GM19025 (cell line): Measurements from ENCODE around the gene CFAP298.

ENCODE experiments used
- ATAC-seq: cut with Tn5 transposase; IDR thresholded peaks from one replicate; pipeline ENCODE4 v1.9.1; 2021; ENCODE audit warnings: mild to moderate bottlenecking, low read depth, moderate library complexity; ENCODE audit not compliant: unreplicated experiment

CFAP298 gene

DNA sequence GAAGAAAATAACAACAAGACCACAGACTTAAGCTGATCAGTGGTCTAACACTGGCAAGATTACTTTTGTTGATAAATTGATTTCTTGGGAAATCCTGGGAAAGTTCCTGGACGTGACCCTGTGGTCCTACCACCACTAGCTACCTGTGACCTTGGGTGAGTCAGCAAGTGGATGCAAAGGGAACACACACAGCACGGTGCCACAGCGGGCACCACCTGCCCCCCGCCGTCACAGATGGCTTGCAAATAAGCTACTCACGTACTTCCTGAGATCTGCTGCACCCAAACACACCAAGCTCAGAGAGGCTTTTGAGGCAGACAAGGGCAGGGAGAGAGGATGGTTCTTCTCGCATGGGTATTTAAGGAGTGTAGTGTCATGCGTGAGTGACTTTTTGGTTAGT, 12.7 kb downstream of the CFAP298 start:
- no peak for ATAC-seq

DNA sequence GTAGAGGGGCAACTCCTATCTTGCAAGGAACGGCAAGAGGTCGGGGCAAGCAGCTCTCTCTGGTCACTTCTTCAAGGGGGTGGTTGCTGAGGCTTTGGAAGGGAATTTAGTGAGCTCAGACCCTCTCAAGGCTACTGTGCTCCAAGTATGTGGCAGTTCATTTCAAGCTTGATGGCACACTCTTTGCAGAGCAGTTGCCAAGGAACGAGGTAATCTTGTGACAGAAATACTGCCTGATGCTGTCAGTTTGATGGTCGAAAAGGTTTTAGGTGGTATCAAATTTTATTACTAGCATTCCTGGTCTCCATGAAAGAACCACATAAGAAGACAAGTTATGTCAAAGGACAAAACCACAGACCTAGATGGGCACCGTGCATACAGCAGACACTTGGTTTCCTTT, 13.1 kb downstream of the CFAP298 start:
- ATAC-seq: no peak

DNA sequence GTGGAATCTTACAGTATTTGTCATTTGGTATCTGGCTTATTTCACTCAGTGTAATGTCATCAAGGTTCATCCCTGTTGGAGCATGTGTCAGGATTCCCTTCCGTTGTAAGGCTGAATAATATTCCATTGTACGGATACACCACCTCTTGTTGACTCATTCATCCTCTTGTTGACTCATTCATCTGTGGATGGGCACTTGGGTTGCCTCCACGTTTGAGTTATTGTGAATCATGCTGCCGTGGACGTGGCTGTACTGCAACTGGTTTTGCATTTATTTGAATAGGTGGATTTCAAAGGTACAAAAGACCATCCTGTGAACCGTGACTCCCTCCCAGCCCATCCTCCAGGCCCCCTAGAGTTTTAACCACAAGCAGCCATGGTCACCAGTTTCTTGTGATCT, 15.0 kb downstream of the CFAP298 start:
- ATAC-seq: no peak

DNA sequence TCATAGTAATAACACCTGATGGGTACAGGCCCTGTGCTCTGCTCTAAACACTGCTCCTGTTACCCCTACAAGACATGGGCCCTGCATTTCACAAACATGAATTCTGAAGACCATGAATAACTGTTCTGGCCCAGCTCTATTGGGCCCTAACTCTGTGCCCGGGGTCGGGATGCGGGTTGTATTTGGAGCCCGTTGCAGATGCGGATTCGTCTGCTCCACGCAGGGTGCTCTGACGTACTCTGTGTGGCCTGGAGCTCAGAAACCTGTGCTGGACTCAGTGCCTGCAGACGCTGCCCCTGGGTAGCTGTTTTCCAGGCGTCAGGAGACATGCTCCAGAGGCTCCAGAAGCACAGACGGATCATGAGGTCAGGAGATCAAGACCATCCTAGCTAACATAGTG, 16.7 kb downstream of the CFAP298 start:
- no peak for ATAC-seq

DNA sequence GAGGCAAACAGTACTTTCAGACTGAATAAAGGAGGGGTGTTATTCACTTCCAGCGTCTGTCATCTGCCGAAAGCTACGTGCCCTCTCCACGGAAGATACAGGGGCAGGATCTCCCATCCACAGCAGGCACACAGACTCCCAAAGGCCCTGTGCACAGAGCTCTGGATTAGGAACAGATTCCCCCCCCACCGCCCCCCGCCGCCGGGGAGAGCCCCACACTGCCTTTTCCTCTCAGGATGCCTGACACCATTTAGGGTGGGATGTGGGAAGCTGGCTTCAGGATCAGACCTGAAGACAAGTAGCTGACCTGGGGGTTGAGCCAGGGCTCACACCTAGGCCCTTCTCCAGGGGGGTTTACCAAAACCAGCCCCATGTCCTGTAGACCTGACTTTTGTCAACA, 18.5 kb downstream of the CFAP298 start:
- no peak for ATAC-seq

DNA sequence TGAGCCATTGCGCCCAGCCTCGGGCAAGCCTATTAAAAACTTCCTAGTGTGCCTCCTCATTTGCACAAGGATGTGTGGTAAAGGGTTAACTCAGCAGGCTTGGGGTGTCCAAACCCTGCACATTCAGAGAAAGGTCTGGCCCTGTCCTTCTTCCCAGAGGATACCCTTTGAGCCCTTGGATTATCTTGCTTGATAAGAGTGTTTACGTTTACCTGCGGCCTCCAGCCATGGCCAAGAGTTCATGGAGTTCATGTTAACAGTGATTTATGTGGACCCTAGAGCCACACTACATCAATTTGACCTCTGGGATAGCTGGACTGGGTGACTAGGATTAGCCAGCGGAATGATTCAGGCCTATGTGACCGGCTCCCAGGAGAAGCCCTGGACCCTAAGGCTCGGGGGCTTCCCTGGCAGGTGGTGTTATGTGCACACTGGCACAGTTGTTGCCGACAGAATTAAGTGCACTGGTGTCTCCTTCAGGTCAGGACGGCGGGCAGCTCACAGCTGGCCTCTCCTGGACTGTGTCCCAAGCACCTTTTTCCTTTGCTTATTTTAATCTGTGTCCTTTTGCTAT, 19.2 kb downstream of the CFAP298 start:
- no peak for ATAC-seq

DNA sequence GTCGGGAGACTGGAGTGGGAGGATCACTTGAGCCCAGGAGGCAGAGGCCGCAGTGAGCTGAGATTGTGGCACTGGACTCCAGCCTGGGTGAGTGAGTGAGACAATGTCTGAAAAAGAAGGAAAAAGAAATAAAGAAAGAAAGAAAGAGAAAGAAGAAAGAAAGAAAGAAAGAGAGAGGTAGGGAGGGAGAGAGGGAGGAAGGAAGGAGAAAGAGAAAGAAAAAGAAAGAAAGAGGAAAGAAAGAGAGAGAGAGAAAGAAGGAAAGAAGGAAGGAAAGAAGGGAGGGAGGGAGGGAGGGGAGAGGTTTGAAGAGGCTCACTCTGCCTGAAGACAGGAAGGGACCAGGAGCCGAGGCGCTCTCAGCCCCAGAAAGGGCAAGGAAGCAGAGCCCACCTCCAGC, 22.0 kb downstream of the CFAP298 start:
- ATAC-seq: no peak

DNA sequence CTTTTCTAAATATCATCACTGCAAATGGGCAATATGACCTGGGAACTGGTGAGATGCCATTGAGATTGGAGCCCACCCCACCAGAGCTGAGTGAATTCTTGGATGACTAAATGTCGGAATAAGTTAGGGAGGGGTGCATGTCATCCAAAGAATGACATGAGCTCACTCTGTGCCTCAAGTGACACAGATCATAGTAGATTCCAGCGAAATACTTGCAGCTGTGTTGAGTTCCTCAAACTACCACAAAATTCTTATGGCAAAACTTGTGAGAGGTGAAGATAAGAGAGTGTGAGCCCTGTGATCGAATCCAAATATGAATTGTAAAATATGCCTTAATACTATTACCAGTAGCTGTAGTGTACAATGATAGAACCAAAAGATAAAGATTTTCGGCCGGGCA, 24.5 kb downstream of the CFAP298 start:
- ATAC-seq: no peak

DNA sequence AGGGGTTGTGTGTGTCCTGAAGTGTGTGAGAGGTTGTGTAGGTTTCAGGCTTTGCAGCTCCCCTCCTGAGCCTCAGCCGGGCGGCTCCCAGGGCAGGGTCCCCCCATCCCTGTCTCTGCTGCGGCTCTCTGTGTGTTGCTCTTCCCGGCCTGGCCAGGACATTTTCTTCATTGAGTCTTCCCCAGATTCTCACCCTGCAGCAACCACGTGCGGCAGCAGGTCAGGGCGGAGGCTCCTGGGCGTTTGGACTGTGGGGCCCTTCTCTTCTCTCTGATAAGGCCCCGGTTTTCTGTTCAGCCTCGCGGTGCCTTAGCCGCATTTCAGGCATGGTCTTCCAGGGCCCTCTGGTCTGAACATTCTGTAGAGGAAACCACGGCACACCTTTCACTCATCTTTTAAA, 25.1 kb downstream of the CFAP298 start:
- ATAC-seq: no peak

DNA sequence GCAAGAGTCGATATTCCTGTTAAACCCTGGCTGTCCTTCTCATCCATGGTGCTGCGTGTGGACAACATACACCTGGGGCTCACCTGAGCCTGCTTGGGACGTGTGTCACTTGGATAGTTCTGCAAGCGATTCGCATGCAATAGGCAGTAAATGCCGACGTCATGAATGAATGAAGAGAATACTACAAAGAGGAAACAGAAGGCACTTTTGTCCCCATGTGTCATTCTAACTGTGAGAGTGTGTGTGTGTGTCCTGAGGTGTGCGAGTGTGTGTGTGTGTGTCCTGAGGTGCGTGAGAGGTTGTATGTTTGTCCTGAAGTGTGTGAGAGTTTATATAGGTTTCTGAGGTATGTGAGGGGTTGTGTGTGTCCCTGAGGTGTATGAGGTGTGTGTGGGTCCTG, 26.2 kb downstream of the CFAP298 start:
- no peak for ATAC-seq

DNA sequence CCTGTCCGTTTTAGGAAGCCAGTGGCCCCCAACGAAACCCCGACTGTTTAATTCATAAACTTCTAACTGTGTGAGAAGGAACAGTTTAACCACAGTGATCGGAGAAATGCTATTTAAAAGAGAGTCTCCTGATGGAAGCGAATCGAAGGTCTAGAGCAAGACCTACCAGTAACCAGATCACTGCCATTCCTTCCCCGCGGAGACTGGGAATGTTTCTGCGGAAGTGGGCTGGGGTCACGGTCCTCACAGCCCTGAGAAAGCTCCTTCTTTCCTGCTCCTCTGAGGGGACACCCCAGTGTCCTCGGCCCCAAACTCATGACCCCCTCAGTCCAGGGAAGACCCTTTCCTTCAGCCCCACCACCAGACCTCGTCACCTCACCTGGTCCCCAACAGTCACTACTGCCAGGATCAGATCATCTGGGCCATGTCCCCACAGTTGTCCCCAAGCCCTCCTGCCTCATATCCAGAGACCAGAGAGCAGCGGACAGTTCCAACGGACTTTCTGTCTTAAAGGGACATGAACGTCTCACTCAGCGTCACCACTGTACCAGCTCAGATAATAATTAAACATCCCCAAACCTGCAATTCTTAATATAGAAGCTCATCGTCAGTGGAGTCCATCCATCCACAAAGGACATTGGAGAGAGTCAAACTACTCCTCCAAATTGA, 27.0 kb downstream of the CFAP298 start, which contains the start of gene TCP10L:
TCP10L (minus strand) TSS at position 482 of the 669 bp plus-strand sequence. CDS start 1,219 bp downstream, outside the sequence.
- no peak for ATAC-seq

DNA sequence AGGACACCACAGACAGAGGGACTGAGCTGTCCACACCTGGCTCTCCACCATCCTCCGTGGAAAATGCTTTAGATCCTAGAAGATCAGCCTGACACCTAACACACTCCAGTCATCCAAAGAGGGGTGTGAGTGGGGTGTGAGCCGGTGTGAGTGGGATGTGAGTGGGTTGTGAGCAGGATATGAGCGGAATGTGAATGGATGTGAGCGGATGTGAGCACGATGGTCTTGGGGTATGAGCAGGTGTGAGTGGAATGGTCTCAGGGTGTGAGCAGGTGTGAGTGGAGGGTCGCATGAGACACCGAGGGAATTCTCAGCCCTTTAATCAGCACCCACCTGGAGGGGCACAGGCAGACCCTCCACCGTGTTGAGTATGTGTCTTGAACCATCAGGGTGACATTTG, 27.7 kb downstream of the CFAP298 start:
- ATAC-seq: no peak

DNA sequence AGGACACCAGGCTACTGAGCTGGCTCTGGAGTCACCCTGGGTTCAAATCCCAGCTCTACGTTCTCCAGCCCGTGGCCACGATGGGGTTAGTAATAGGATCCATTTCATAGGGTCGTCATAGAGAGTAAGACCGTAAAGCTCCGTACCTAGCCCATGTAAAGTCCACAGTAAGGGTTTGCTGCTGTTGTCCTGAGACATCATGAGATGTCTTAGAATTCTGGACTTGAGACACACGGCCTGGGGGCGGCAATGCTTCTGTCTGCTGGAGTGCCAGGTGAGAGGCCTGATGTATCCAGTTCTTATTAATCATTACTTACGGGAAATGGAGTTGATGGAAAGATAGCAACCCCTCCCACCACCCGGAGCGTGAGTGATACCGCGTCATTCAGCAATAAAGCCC, 30.4 kb downstream of the CFAP298 start:
- ATAC-seq: no peak

DNA sequence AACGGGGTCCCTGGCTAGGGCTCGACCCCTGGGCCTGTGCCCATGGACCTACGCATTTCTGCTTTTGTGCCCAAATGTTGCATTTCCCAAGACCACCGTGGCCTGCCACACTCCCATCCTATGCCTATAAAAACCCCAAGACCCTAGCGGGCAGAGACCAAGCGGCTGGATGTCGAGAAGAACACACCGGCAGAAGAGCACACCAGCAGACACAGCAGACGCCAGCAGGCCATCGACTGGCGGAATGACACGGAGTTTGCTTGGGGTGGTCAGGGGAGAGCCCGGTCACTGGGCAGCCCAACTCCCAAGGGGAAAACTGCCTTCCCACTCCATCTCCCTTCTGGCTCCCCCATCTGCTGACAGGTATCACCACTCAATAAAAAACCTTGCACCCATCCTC, 31.2 kb downstream of the CFAP298 start:
- no peak for ATAC-seq

DNA sequence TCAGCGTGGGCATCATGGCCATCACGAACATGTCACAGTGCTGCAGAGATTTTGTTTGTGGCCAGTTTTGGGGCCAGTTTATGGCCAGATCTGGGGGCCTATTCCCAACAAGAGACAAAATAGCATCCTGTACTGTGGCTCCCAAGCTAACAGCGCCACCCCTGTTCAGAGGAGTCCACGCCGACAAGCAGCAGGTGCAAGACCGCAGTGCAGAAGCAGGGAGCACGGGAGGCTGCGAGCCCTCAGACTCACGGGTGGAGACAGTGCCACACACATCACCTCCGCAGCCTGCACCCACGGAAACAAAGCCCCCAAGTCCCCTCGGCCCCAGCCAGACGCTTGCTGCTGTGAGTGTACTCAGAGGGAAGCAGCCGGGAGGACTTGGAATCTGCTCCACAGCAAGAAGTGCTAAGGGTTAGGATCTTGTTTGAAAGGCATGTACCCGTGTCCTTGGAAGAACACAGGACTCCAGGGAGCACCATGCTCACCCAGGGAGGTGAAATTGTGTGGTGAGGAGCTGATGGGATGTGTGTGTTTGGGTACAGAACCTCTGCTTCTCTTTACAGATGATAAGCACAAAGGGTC, 34.0 kb downstream of the CFAP298 start:
- no peak for ATAC-seq

DNA sequence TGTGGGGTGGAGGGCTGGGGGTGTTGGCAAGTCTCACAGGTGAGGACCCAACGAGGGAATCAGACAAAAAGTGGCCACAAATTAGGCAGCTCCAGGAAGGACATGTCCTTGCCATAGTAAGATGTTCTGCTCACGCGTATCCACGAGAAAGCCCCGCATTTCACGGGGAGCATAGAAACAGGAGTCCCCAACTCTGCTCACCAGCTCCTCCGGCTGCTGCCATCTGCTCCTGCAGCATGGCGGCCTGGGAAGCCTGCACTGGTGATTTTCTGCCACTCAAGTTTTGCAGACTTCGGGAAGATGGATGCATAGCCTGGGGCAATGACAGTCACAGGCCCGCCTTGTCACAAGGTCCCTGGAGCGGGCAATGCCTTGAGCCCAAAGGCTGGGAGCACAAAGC, 36.2 kb downstream of the CFAP298 start:
- ATAC-seq: no peak

DNA sequence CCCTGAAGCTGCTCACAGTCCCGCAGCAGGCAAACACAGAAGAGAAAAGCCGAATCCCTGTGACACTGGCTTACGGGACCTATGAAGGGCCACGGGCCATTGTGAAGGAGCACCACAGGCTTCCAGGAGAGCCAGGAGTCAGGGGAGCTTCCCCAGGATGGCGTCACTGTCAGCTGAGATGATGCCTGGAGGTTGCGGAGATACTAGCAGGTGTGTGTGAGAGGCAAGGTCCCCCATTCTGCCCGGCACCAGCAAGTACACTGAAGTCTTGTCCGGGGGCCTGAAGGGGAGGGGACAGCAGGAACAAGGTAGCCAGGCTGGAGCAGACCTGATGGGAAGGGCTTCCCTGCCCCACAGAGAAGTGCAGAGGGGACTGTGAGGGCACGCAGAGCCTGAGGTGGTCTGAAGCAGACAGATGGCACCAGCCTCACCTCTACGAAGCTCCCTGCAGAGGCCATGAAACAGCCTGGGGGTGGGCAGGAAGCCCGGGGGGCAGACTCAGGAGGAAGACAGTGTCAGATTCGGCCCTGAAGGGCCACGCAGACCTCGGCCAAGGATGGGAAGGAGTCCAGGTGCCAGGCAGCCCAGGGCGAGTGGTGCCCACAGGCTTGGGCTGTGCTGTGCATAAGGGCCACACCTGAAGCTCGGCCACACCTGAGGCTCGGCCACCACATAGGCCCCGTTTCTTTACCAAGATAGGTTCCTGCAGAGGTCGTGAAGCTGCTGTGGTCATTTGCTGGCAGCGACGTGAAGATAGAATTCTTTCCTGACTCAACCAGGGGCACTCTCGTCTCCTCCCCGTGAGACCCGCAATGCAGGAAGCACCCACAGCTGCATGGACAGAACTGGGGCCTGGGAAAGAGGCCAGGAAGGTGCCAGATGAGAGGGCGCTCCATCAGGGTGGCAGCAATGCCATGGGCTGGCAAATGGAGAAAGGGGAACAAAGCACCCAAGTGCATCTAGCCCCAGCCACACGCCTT, 36.9 kb downstream of the CFAP298 start:
- no peak for ATAC-seq

DNA sequence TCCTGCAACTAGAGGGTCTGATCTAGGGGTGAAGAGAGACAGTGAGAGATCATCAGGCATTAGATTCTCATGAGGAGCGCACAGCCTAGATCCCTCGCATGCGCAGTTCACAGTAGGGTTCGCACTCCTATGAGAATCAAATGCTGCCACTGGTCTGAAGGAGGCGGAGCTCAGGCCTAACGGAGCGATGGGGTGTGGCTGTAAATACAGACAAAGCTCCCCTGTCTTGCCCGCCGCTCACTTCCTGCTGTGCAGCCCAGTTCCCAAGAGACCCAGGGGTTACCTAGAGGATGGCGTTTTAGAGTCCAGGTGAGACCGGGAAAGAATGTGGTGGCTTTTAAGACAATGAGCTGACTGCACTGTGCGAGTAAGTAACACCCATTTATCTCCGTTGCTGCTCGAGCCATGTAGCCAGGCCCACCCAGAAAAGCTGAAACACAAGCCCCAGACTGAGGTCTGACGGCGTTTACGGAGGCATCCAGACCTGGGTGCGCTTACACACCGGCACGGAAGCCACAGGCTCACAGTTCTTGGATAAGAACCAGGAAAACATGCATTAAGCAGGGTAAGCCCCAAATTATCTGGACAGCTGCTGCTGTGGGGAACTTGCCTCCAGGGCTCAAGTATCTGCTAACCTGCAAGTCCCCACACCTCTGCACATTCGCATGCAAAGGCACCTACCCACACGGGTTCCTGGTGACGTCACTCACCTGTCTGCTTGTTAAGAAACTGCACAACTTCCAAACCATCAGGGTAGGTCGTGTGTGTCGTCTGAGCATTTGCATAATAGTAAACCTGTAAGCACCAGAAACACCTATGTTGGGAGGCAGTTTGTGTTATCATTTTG, 39.4 kb downstream of the CFAP298 start:
- ATAC-seq: no peak

DNA sequence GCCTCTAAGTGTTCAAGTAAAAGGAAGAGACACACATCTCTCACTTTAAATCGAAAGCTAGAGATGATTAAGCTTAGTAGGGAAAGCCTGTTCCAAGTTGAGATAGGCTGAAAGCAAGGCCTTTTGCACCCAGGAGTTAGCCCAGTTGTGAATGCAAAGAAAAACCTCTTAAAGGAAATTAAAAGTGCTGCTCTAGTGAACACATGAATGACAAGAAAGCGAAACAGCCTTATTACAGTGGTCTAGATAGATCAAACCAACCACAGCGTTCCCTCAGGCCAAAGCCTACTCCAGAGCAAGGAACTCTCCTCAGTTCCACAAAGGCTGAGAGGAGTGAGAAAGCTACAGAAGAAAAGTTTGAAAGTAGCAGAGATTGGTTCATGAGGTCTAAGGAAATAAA, 41.7 kb downstream of the CFAP298 start:
- no peak for ATAC-seq
